Measurements from ENCODE around the gene DNAJB2.

DNA sequence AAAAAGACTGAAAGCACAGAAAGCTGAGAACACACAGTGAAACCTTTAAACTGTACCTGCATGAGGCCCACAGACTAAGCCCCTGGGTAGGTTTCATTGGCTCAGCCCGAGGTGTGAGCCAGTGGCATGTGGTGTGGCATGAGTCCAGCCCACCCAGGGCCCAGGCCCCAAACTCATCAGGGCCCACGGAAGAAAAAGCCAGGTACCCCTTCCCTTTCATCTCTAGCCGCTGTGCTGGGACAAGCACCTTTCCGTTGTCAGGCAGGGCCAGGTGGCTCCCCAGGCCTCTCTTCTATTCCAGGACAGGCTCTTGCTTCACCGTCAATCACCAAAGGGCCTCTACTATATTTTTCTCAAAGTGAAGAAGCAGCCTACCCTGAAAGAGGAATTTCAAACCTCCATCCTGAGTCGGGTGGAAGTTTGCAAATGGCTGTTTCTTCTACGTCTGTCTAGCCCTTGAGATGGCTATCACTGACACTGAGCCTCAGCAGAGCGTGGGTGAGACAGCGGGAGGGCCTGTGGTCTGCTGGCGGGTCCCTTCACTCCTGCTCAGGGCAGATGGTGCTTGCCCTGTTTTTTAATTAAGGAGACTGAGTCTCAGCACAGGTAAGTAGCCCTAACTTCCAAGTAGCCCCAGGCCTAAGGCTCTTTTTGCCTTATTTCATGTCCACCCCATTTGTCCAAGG lies 8.6 kb downstream of the DNAJB2 start:
- TF ChIP-seq, protein P1, sequence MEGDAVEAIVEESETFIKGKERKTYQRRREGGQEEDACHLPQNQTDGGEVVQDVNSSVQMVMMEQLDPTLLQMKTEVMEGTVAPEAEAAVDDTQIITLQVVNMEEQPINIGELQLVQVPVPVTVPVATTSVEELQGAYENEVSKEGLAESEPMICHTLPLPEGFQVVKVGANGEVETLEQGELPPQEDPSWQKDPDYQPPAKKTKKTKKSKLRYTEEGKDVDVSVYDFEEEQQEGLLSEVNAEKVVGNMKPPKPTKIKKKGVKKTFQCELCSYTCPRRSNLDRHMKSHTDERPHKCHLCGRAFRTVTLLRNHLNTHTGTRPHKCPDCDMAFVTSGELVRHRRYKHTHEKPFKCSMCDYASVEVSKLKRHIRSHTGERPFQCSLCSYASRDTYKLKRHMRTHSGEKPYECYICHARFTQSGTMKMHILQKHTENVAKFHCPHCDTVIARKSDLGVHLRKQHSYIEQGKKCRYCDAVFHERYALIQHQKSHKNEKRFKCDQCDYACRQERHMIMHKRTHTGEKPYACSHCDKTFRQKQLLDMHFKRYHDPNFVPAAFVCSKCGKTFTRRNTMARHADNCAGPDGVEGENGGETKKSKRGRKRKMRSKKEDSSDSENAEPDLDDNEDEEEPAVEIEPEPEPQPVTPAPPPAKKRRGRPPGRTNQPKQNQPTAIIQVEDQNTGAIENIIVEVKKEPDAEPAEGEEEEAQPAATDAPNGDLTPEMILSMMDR (IDR thresholded peaks at IDR 0.05; ENCODE audit: low read depth, low read length): no peak
- TF ChIP-seq EZH2phosphoT487 (IDR thresholded peaks at IDR 0.05; ENCODE audit: low read depth): no peak

All from OCI-LY3 (cell line).